HG02571 (cell line): Measurements from ENCODE around the gene SATB2.
A peak's percentile ranks its signal among the peaks of the same experiment; 100 is the strongest.

ENCODE experiments used
- ATAC-seq: cut with Tn5 transposase; IDR thresholded peaks from one replicate; pipeline ENCODE4 v1.9.1; 2021; ENCODE audit warnings: mild to moderate bottlenecking, moderate library complexity; ENCODE audit not compliant: unreplicated experiment

Gene SATB2

GRCh38 chr2:199273042-199273511 lies 184.7 kb downstream of the SATB2 start:
- no peak for ATAC-seq

- ATAC-seq = no peak
Measured at GRCh38 chr2:199261936-199262335, 195.8 kb downstream of the SATB2 start.

- no peak for ATAC-seq
Measured at GRCh38 chr2:199261239-199261638, 196.5 kb downstream of the SATB2 start.

GRCh38 chr2:199259671-199260070 lies 198.1 kb downstream of the SATB2 start:
- no peak for ATAC-seq

GRCh38 chr2:199258291-199258690 lies 199.4 kb downstream of the SATB2 start:
- no peak for ATAC-seq

GRCh38 chr2:199257261-199258224 lies 200.2 kb downstream of the SATB2 start:
- no peak for ATAC-seq

GRCh38 chr2:199230091-199230490 lies 227.6 kb downstream of the SATB2 start:
- ATAC-seq = no peak

GRCh38 chr2:199228887-199229819 lies 228.6 kb downstream of the SATB2 start:
- ATAC-seq = peak; percentile 72

- no peak for ATAC-seq
Measured at GRCh38 chr2:199223791-199224190, 233.9 kb downstream of the SATB2 start.

- no peak for ATAC-seq
Measured at GRCh38 chr2:199220920-199221319, 236.8 kb downstream of the SATB2 start.

GRCh38 chr2:199219551-199219950 lies 238.2 kb downstream of the SATB2 start:
- no peak for ATAC-seq
